GM19099 (cell line): ENCODE data around the gene RIN1.
A peak's percentile ranks its signal among the peaks of the same experiment; 100 is the strongest.

Experiments
- POLR2A ChIP-seq: IDR thresholded peaks from 3 replicates; pipeline ENCODE4 v1.6.1; 2011; ENCODE audit warnings: low read depth; ENCODE audit not compliant: insufficient read length; ENCODE audit errors: extremely low read depth

Gene RIN1

GRCh38 chr11:66297610-66298009 is 38.6 kb downstream of the RIN1 start:
- no peak for TF ChIP-seq POLR2A

- TF ChIP-seq POLR2A, result no peak
These were observed 41.3 kb downstream of the RIN1 start for GRCh38 chr11:66294626-66295620.

- TF ChIP-seq POLR2A, result no peak
These were observed 42.2 kb downstream of the RIN1 start for GRCh38 chr11:66293777-66294625.

GRCh38 chr11:66293352-66293751 is 42.9 kb downstream of the RIN1 start:
- TF ChIP-seq POLR2A, result no peak

GRCh38 chr11:66292543-66293332 is 43.5 kb downstream of the RIN1 start:
- no peak for TF ChIP-seq POLR2A

GRCh38 chr11:66291706-66292542 is 44.3 kb downstream of the RIN1 start, which contains the start of gene TMEM151A:
TMEM151A (plus strand) TSS chr11:66291894; CDS start chr11:66292014, 120 bp downstream.
- TF ChIP-seq POLR2A, result no peak

GRCh38 chr11:66291303-66291705 is 44.9 kb downstream of the RIN1 start:
- no peak for TF ChIP-seq POLR2A

- TF ChIP-seq POLR2A, result no peak
These were observed 46.0 kb downstream of the RIN1 start for GRCh38 chr11:66290330-66290621.

- no peak for TF ChIP-seq POLR2A
These were observed 46.5 kb downstream of the RIN1 start for GRCh38 chr11:66289548-66290329.

- peak; percentile 84 for TF ChIP-seq POLR2A
These were observed 47.3 kb downstream of the RIN1 start, which contains the start of gene YIF1A for GRCh38 chr11:66288671-66289547. YIF1A (minus strand) TSS chr11:66289143; CDS start chr11:66288985, 158 bp downstream.

- no peak for TF ChIP-seq POLR2A
These were observed 48.2 kb downstream of the RIN1 start for GRCh38 chr11:66287889-66288670.
